HepG2 (cell line): Measurements from ENCODE around the gene DGCR2. TPM values are rescaled to one million over a fixed set of nuclear protein-coding genes. Genes with fewer than 3 reads are reported as not detected.
A peak's percentile ranks its signal among the peaks of the same experiment; 100 is the strongest.

Experiments used
- CC2D1A ChIP-seq: sonication (generic); formaldehyde crosslinking; IDR thresholded peaks from 2 replicates; pipeline ENCODE4 v1.8.1; 2023; ENCODE audit warnings: mild to moderate bottlenecking, missing genetic modification reagents
- CENPT ChIP-seq: sonication (generic); formaldehyde crosslinking; IDR thresholded peaks from 2 replicates; pipeline ENCODE4 v1.8.0; 2022; ENCODE audit warnings: low read depth, mild to moderate bottlenecking, moderate library complexity, missing genetic modification reagents
- EEA1 ChIP-seq: sonication (generic); formaldehyde crosslinking; IDR thresholded peaks from 2 replicates; pipeline ENCODE4 v1.5.1; 2020; ENCODE audit warnings: mild to moderate bottlenecking, missing genetic modification reagents, borderline replicate concordance
- ELF3 ChIP-seq: IDR thresholded peaks from 2 replicates; pipeline ENCODE4 v1.6.1; 2016; ENCODE audit warnings: missing genetic modification reagents, missing compliant biosample characterization
- HNRNPLL ChIP-seq: fragments of 200-400 bp; formaldehyde crosslinking; IDR thresholded peaks from 2 replicates; pipeline ENCODE4 v1.6.1; 2017; ENCODE audit warnings: mild to moderate bottlenecking, low read depth, low read length; ENCODE audit not compliant: poor library complexity, severe bottlenecking
- IKZF4 ChIP-seq: sonication (generic); formaldehyde crosslinking; IDR thresholded peaks from 2 replicates; pipeline ENCODE4 v1.5.1; 2020; ENCODE audit warnings: borderline replicate concordance, mild to moderate bottlenecking, low read depth, missing genetic modification reagents; ENCODE audit errors: not compliant biosample characterization
- IRF2 ChIP-seq: IDR thresholded peaks from 2 replicates; pipeline ENCODE4 v1.6.1; 2018; ENCODE audit warnings: missing genetic modification reagents, missing compliant biosample characterization
- KDM5B ChIP-seq: sonication (generic); formaldehyde crosslinking; IDR thresholded peaks from 2 replicates; pipeline ENCODE4 v1.4.0; 2020; ENCODE audit warnings: missing genetic modification reagents, mild to moderate bottlenecking, borderline replicate concordance
- KMT2A ChIP-seq: sonication (generic); formaldehyde crosslinking; IDR thresholded peaks from 2 replicates; pipeline ENCODE4 v1.4.0; 2020; ENCODE audit warnings: missing genetic modification reagents
- NAIF1 ChIP-seq: sonication (generic); formaldehyde crosslinking; IDR thresholded peaks from 2 replicates; pipeline ENCODE4 v1.5.0; 2020; ENCODE audit warnings: mild to moderate bottlenecking, missing genetic modification reagents, borderline replicate concordance
- NR3C1 ChIP-seq: sonication (generic); formaldehyde crosslinking; IDR thresholded peaks from 2 replicates; pipeline ENCODE4 v1.4.0; 2020; ENCODE audit warnings: missing genetic modification reagents
- RFXANK ChIP-seq: IDR thresholded peaks from 2 replicates; pipeline ENCODE4 v1.6.1; 2016
- RORA ChIP-seq: sonication (generic); formaldehyde crosslinking; IDR thresholded peaks from 2 replicates; pipeline ENCODE4 v1.5.0; 2020; ENCODE audit warnings: mild to moderate bottlenecking, missing genetic modification reagents, moderate library complexity
- SAFB2 ChIP-seq: sonication (generic); formaldehyde crosslinking; IDR thresholded peaks from 2 replicates; pipeline ENCODE4 v1.5.1; 2020; ENCODE audit warnings: missing genetic modification reagents, low read depth, mild to moderate bottlenecking, borderline replicate concordance
- SIN3A ChIP-seq: IDR thresholded peaks from 2 replicates; pipeline ENCODE4 v1.6.1; 2011; ENCODE audit warnings: low read depth, mild to moderate bottlenecking, control low read depth, low read length, borderline replicate concordance
- ZBTB42 ChIP-seq: sonication (generic); formaldehyde crosslinking; IDR thresholded peaks from 2 replicates; pipeline ENCODE4 v1.5.0; 2020; ENCODE audit warnings: mild to moderate bottlenecking, missing genetic modification reagents
- ZFX ChIP-seq: sonication (generic); formaldehyde crosslinking; IDR thresholded peaks from 2 replicates; pipeline ENCODE4 v1.4.0; 2020; ENCODE audit warnings: mild to moderate bottlenecking, low read depth, missing genetic modification reagents, moderate library complexity
- ZNF121 ChIP-seq: sonication (generic); formaldehyde crosslinking; IDR thresholded peaks from 2 replicates; pipeline ENCODE4 v1.5.0; 2020; ENCODE audit warnings: mild to moderate bottlenecking, missing genetic modification reagents
- ZNF263 ChIP-seq: sonication (generic); formaldehyde crosslinking; IDR thresholded peaks from 2 replicates; pipeline ENCODE4 v1.4.0; 2020; ENCODE audit warnings: missing genetic modification reagents
- ZNF451 ChIP-seq: sonication (generic); formaldehyde crosslinking; IDR thresholded peaks from 2 replicates; pipeline ENCODE4 v1.5.0; 2020; ENCODE audit warnings: mild to moderate bottlenecking, missing genetic modification reagents
- ZNF564 ChIP-seq: sonication (generic); formaldehyde crosslinking; IDR thresholded peaks from 2 replicates; pipeline ENCODE4 v1.8.1; 2023; ENCODE audit warnings: mild to moderate bottlenecking, missing genetic modification reagents
- ZNF572 ChIP-seq: sonication (generic); formaldehyde crosslinking; IDR thresholded peaks from 2 replicates; pipeline ENCODE4 v1.5.1; 2020; ENCODE audit warnings: mild to moderate bottlenecking, missing genetic modification reagents
- ZNF589 ChIP-seq: sonication (generic); formaldehyde crosslinking; conservative IDR thresholded peaks from 2 replicates; pipeline ENCODE4 v1.8.0; 2022; ENCODE audit warnings: mild to moderate bottlenecking, moderate library complexity, missing genetic modification reagents
- ZNF598 ChIP-seq: sonication (generic); formaldehyde crosslinking; IDR thresholded peaks from 2 replicates; pipeline ENCODE4 v1.5.1; 2020; ENCODE audit warnings: mild to moderate bottlenecking, missing genetic modification reagents, borderline replicate concordance
- ZNF746 ChIP-seq: sonication (generic); formaldehyde crosslinking; IDR thresholded peaks from 2 replicates; pipeline ENCODE4 v1.8.0; 2022; ENCODE audit warnings: mild to moderate bottlenecking, missing genetic modification reagents
- ZNF772 ChIP-seq: sonication (generic); formaldehyde crosslinking; IDR thresholded peaks from 2 replicates; pipeline ENCODE4 v1.5.0; 2020; ENCODE audit warnings: mild to moderate bottlenecking, missing genetic modification reagents
- ZSCAN31 ChIP-seq: sonication (generic); formaldehyde crosslinking; IDR thresholded peaks from 2 replicates; pipeline ENCODE4 v1.5.0; 2020; ENCODE audit warnings: low read depth, mild to moderate bottlenecking, missing genetic modification reagents
- polyA plus RNA-seq, 8 experiments: library from polyadenylated mRNA; depleted of rRNA in 3 of 8; stranded (reverse) in 7 of 8; unstranded in 1 of 8; fragments of >200 nt; fragmentation: Illumina TruSeq in 4 of 8; extraction: Trizol in 4 of 8; gene quantifications; 2 replicates each; pipeline versions ENCODE4 v1.2.1 to v1.2.3, GENCODE V29; 2011 to 2016; ENCODE audit warnings: low read depth in 4 of 8, missing spikeins in 1 of 8, mixed read lengths in 1 of 8; ENCODE audit not compliant: insufficient read depth in 1 of 8
- total RNA-seq, 5 experiments: library from RNA; depleted of rRNA; stranded (reverse); fragments of >200 nt; fragmentation: Illumina TruSeq; extraction: Trizol; gene quantifications; 2 replicates each; pipeline ENCODE4 v1.2.3, GENCODE V29; 2016; ENCODE audit warnings: low read depth in 1 of 5
- TF ChIP-seq, protein P1 (sequence below): sonication (generic); formaldehyde crosslinking; IDR thresholded peaks from 2 replicates; pipeline ENCODE4 v1.4.0; 2020; ENCODE audit warnings: missing genetic modification reagents, borderline replicate concordance
- TF ChIP-seq, protein P2 (sequence below): IDR thresholded peaks from 2 replicates; pipeline ENCODE4 v1.6.1; 2016; ENCODE audit warnings: control low read depth

The DGCR2 gene
- total and polyA plus RNA-seq, 2 of the 13 experiments (the other 11 are each of a cell fraction or from before 2014, with no cell fraction given): 23.1 to 35.3 TPM

DNA sequence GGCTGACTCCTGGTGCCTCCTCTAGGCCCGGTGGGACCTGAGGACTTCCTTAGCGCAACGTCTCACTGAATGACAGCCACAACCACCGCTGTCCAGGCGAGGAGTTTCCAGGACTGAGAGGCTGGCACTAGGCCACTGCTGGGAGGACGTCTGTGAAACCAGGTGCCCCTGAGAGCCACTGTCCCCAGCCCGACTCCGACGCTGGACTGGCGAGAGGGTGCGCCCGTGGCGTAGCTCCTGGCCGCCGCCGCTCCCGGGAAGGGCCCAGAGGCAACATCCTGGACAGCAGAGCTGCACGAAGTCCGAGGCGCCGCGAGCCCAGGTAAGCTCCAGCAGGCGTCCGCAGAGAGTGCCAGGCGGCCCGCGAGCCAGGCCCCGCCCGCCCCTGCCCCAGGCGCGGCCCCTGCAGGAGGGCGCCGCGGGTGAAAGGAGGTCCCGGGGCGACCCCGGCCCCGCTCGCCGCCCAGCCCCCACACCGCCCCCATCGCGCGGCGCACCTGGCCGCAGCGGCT lies 525 bp downstream of the DGCR2 start (continued):
- TF ChIP-seq ZNF746 (0 out of 2 replicates have a peak, but pooled peaks have one; percentile 24), ZNF572 (CRISPR knock-in tag) (0 out of 2 replicates have a peak, but pooled peaks have one; percentile 25), CC2D1A (CRISPR knock-in tag) (no peak), ELF3 (CRISPR knock-in tag) (no peak; the same call in 1 of the 2 replicates), SAFB2 (CRISPR knock-in tag) (no peak), NR3C1 (CRISPR knock-in tag) (no peak), KMT2A (CRISPR knock-in tag) (peak; percentile 41), ZNF598 (CRISPR knock-in tag) (peak; percentile 82; the same call in 1 of the 2 replicates), RFXANK (CRISPR knock-in tag) (no peak), ZNF564 (CRISPR knock-in tag) (peak; percentile 24; the same call in 1 of the 2 replicates), RORA (CRISPR knock-in tag) (no peak), NAIF1 (CRISPR knock-in tag) (peak; percentile 91), ZBTB42 (CRISPR knock-in tag) (no peak; the same call in 1 of the 2 replicates), ZNF589 (CRISPR knock-in tag) (no peak), ZNF772 (no peak; the same call in 1 of the 2 replicates), HNRNPLL (peak; percentile 99), IKZF4 (CRISPR knock-in tag) (peak; percentile 37), CENPT (CRISPR knock-in tag) (no peak), SIN3A (0 out of 2 replicates have a peak, but pooled peaks have one; percentile 42), ZFX (peak; percentile 62; the same call in 1 of the 2 replicates), KDM5B (CRISPR knock-in tag) (peak; percentile 40), ZNF121 (CRISPR knock-in tag) (0 out of 2 replicates have a peak, but pooled peaks have one; percentile 18), EEA1 (CRISPR knock-in tag) (0 out of 2 replicates have a peak, but pooled peaks have one; percentile 29), ZNF451 (CRISPR knock-in tag) (peak; percentile 52; the same call in 1 of the 2 replicates), ZSCAN31 (0 out of 2 replicates have a peak, but pooled peaks have one; percentile 64), ZNF263 (CRISPR knock-in tag) (peak; percentile 50; the same call in 1 of the 2 replicates), IRF2 (peak; percentile 17; the same call in 1 of the 2 replicates)
- TF ChIP-seq, protein P1, sequence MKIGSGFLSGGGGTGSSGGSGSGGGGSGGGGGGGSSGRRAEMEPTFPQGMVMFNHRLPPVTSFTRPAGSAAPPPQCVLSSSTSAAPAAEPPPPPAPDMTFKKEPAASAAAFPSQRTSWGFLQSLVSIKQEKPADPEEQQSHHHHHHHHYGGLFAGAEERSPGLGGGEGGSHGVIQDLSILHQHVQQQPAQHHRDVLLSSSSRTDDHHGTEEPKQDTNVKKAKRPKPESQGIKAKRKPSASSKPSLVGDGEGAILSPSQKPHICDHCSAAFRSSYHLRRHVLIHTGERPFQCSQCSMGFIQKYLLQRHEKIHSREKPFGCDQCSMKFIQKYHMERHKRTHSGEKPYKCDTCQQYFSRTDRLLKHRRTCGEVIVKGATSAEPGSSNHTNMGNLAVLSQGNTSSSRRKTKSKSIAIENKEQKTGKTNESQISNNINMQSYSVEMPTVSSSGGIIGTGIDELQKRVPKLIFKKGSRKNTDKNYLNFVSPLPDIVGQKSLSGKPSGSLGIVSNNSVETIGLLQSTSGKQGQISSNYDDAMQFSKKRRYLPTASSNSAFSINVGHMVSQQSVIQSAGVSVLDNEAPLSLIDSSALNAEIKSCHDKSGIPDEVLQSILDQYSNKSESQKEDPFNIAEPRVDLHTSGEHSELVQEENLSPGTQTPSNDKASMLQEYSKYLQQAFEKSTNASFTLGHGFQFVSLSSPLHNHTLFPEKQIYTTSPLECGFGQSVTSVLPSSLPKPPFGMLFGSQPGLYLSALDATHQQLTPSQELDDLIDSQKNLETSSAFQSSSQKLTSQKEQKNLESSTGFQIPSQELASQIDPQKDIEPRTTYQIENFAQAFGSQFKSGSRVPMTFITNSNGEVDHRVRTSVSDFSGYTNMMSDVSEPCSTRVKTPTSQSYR (CRISPR knock-in tag): 0 out of 2 replicates have a peak, but pooled peaks have one; percentile 10
- TF ChIP-seq, protein P2, sequence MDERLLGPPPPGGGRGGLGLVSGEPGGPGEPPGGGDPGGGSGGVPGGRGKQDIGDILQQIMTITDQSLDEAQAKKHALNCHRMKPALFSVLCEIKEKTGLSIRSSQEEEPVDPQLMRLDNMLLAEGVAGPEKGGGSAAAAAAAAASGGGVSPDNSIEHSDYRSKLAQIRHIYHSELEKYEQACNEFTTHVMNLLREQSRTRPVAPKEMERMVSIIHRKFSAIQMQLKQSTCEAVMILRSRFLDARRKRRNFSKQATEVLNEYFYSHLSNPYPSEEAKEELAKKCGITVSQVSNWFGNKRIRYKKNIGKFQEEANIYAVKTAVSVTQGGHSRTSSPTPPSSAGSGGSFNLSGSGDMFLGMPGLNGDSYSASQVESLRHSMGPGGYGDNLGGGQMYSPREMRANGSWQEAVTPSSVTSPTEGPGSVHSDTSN (CRISPR knock-in tag): no peak
